SK-N-MC (cell line): ENCODE results near the gene CMPK1.

Experiments
- EZH2 ChIP-seq: fragments of 200-600 bp; sonication (generic); IDR thresholded peaks from one replicate; pipeline ENCODE4 v1.6.1; 2017; ENCODE audit warnings: antibody characterized with exemption
- FOXP2 ChIP-seq: optimal IDR thresholded peaks from 2 replicates; pipeline ENCODE3; 2011; ENCODE audit warnings: mild to moderate bottlenecking, moderate library complexity; ENCODE audit not compliant: insufficient read depth; ENCODE audit errors: extremely low read length, control extremely low read depth
- POLR2AphosphoS5 ChIP-seq: IDR thresholded peaks from 2 replicates; pipeline ENCODE4 v1.6.1; 2012; ENCODE audit warnings: mild to moderate bottlenecking, low read depth, low read length, borderline replicate concordance

DNA sequence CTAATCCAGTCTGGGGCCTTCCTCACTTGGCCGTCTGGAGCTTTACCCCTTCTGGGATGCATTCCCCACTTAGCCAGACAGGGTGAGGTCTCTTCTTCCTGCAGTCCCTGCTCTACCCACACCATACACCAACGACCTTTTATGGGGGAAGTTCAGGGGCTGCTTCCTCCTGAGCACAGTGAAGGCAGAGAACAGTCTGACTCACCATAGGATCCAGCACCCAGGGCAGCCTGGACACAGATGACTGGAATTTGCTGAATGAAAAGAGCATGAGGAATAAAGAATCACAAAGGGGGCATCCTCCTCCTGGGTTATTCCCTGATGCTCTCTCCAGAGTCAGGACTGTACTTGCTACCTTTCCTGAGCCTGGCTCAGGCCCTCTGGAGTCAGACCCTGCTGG lies 77.8 kb downstream of the CMPK1 start:
- TF ChIP-seq POLR2AphosphoS5 (no peak), EZH2 (no peak), FOXP2 (no peak)
